DND-41 (cell line): ENCODE data around the gene FHAD1.

ENCODE experiments used
- EZH2 ChIP-seq: IDR thresholded peaks from 3 replicates; pipeline ENCODE4 v1.6.1; 2012; ENCODE audit warnings: borderline replicate concordance, low read depth, mild to moderate bottlenecking, moderate library complexity, low read length, inconsistent platforms; ENCODE audit not compliant: severe bottlenecking
- TF ChIP-seq, protein P1 (sequence below): IDR thresholded peaks from 2 replicates; pipeline ENCODE4 v1.5.1; 2012; ENCODE audit warnings: borderline replicate concordance, low read length, moderate library complexity, mild to moderate bottlenecking; ENCODE audit not compliant: poor library complexity, severe bottlenecking; ENCODE audit errors: extremely low read depth

DNA sequence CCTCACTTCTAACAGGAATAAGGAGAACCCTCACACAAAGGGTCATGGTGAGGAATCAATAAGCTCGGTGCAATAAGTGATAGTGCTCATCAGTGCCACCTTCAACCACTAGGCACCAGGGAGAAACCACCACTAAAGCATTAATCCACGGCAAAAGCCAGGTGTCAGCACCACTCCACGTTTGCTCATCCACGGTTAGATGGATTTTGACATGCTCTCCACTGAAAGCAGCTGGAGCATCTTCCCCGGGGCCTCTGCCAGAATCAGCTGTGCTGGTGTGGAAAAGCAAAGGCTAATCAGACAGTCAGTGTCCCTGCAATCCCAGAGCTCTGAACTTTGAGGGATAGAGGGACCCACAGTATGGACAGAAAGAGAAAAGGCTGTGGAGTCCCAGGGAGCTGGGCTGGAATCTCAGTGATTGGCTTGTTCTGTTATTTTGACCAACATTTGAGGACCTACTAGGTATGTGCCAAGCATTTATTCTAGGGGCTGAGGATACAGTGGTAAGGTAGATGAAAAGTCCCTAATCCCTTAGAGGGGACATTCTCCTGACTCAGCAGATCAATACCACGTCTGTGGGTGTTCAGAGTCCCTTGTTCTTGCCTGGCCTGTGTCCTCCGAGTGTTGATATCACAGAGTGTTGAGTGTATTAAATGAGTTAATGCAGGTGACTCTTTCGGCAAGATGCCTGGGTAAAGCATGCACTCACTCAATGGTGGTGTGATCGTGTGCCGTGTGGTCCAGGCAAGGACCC lies 41.3 kb downstream of the FHAD1 start:
- TF ChIP-seq, protein P1, sequence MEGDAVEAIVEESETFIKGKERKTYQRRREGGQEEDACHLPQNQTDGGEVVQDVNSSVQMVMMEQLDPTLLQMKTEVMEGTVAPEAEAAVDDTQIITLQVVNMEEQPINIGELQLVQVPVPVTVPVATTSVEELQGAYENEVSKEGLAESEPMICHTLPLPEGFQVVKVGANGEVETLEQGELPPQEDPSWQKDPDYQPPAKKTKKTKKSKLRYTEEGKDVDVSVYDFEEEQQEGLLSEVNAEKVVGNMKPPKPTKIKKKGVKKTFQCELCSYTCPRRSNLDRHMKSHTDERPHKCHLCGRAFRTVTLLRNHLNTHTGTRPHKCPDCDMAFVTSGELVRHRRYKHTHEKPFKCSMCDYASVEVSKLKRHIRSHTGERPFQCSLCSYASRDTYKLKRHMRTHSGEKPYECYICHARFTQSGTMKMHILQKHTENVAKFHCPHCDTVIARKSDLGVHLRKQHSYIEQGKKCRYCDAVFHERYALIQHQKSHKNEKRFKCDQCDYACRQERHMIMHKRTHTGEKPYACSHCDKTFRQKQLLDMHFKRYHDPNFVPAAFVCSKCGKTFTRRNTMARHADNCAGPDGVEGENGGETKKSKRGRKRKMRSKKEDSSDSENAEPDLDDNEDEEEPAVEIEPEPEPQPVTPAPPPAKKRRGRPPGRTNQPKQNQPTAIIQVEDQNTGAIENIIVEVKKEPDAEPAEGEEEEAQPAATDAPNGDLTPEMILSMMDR: no peak
- TF ChIP-seq EZH2: no peak
